Esophagus muscularis mucosa (tissue), 3 donors: ENCODE results near the gene SLC24A3.

Experiments used
- POLR2A ChIP-seq: fragments of 450-650 bp; IDR thresholded peaks from one replicate; pipeline ENCODE4 v1.6.1; 2017; ENCODE audit warnings: antibody characterized with exemption, moderate library complexity, mild to moderate bottlenecking, low read depth
- TF ChIP-seq, protein P1 (sequence below), 3 experiments: fragments of 200-600 bp in 2 of 3; fragments of 450-650 bp in 1 of 3; sonication (generic) in 2 of 3; IDR thresholded peaks; one replicate each; pipeline ENCODE4 v1.5.1; 2017 to 2019; ENCODE audit warnings: antibody characterized with exemption in 3 of 3, mild to moderate bottlenecking in 2 of 3, moderate library complexity in 1 of 3

- TF ChIP-seq, protein P1, sequence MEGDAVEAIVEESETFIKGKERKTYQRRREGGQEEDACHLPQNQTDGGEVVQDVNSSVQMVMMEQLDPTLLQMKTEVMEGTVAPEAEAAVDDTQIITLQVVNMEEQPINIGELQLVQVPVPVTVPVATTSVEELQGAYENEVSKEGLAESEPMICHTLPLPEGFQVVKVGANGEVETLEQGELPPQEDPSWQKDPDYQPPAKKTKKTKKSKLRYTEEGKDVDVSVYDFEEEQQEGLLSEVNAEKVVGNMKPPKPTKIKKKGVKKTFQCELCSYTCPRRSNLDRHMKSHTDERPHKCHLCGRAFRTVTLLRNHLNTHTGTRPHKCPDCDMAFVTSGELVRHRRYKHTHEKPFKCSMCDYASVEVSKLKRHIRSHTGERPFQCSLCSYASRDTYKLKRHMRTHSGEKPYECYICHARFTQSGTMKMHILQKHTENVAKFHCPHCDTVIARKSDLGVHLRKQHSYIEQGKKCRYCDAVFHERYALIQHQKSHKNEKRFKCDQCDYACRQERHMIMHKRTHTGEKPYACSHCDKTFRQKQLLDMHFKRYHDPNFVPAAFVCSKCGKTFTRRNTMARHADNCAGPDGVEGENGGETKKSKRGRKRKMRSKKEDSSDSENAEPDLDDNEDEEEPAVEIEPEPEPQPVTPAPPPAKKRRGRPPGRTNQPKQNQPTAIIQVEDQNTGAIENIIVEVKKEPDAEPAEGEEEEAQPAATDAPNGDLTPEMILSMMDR (IDR thresholded peaks at IDR 0.05): no peak
- TF ChIP-seq POLR2A: no peak
These were observed 161.8 kb downstream of the SLC24A3 start for GRCh38 chr20:19374216-19374615.
